ENCODE data around the gene STAT5B.

Gene STAT5B

GRCh38 chr17:42183741-42184711, 92.2 kb downstream of the STAT5B start:
- DNase-seq (ENCODE audit: low read depth, low spot score): no peak
- ChIA-PET POLR2A (no interaction called here), CTCF (interaction anchor here (0.6 to 4.3 kb wide), 19 partner anchors 11 to 352 kb away, joined by 3 to 44 read pairs (median 4); partner anchors contain the start of genes GHDC and NAGLU)
- peak; percentile 82 for TF ChIP-seq CTCF (IDR thresholded peaks at IDR 0.05; ENCODE audit: insufficient read depth, low read length, missing control alignments)
- H3K4me3 ChIP-seq (ENCODE audit: low read depth, low read length): peak overlapping the region; percentile 63

- ChIA-PET CTCF (interaction anchor here (0.7 to 4.3 kb wide), 10 partner anchors 10 to 344 kb away, joined by 3 to 44 read pairs (median 4); partner anchors contain the start of gene GHDC), POLR2A (no interaction called here)
- no peak for TF ChIP-seq CTCF (IDR thresholded peaks at IDR 0.05; ENCODE audit: insufficient read depth, low read length, missing control alignments)
- no peak for DNase-seq (ENCODE audit: low read depth, low spot score)
- H3K4me3 ChIP-seq (ENCODE audit: low read depth, low read length): peak overlapping the region; percentile 63
Measured at GRCh38 chr17:42182927-42183734, 93.1 kb downstream of the STAT5B start.

GRCh38 chr17:42181851-42182207, 94.4 kb downstream of the STAT5B start:
- TF ChIP-seq CTCF (IDR thresholded peaks at IDR 0.05; ENCODE audit: insufficient read depth, low read length, missing control alignments): no peak
- ChIA-PET CTCF (interaction anchor here (0.6 to 3.0 kb wide), 16 partner anchors 9 to 738 kb away, joined by 3 to 15 read pairs (median 5); partner anchors contain the start of gene GHDC), POLR2A (no interaction called here)
- DNase-seq (ENCODE audit: low read depth, low spot score): no peak
- H3K4me3 ChIP-seq (ENCODE audit: low read depth, low read length): no peak overlapping the region

GRCh38 chr17:42180922-42181850, 95.0 kb downstream of the STAT5B start, which contains the start of gene KCNH4:
Gene KCNH4 (minus strand): TSS chr17:42181142. CDS start chr17:42180945, 197 bp downstream.
- ChIA-PET CTCF (interaction anchor here (0.5 to 3.0 kb wide), 23 partner anchors 9 to 738 kb away, joined by 3 to 15 read pairs (median 4); partner anchors contain the start of gene GHDC), POLR2A (no interaction called here)
- DNase-seq (ENCODE audit: low read depth, low spot score): no peak
- H3K4me3 ChIP-seq (ENCODE audit: low read depth, low read length): 0 out of 2 replicates have a peak within 1 kb of the TSS, but pooled peaks have one; percentile 12
- peak; percentile 43 for TF ChIP-seq CTCF (IDR thresholded peaks at IDR 0.05; ENCODE audit: insufficient read depth, low read length, missing control alignments)

- POLR2A ChIA-PET: no interaction called here
- CTCF ChIA-PET: interaction anchor here (0.5 to 3.0 kb wide), 14 partner anchors 10 to 347 kb away, joined by 3 to 15 read pairs (median 4); partner anchors contain the start of gene GHDC
- H3K4me3 ChIP-seq (ENCODE audit: low read depth, low read length): no peak overlapping the region
- TF ChIP-seq CTCF (IDR thresholded peaks at IDR 0.05; ENCODE audit: insufficient read depth, low read length, missing control alignments): no peak
- DNase-seq (ENCODE audit: low read depth, low spot score): no peak
Measured at GRCh38 chr17:42180411-42180921, 95.7 kb downstream of the STAT5B start.
